Measurements from ENCODE around the gene EIF4G2.

EIF4G2 gene

DNA sequence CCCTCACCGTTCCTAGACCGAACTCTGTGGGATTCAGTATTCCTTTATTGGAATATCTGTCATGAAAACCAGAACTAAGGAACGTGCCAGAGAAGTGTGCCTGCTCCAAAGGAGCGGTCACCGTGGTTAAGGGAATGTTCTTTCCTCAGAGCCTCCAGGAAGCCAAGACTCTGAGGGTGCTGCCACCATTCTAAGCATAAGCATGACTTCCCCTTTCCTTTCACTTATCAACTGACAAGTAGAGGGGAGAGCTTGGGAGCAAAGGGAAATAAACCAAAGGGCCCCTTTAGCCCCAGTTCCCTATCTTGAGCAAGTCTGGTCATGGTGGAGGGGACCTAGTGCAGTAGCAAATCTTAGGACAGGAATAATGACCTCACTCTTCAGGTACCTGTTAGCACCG, 30.9 kb downstream of the EIF4G2 start:
- Histone ChIP-seq H3K4me3 (ENCODE audit: low read depth, low read length, poor library complexity, severe bottlenecking) (no peak overlapping the region), H3K4me2 (ENCODE audit: low read length) (no peak overlapping the region), H3K9me2 (ENCODE audit: low read depth, low read length) (no peaks in the 10 kb centered on the region), H3K4me1 (ENCODE audit: insufficient read depth, low read length, severe bottlenecking) (no peaks in the 10 kb centered on the region), H3K27ac (ENCODE audit: low read depth, low read length, poor library complexity, severe bottlenecking) (no peak overlapping the region), H3K36me3 (ENCODE audit: insufficient read depth, low read length) (peaks cover 68% of the 10 kb centered on the region), H3K27me3 (ENCODE audit: insufficient read depth, low read length) (no peaks in the 10 kb centered on the region), H4K20me1 (ENCODE audit: insufficient read depth, low read length) (no peaks in the 10 kb centered on the region), H3K79me2 (ENCODE audit: insufficient read depth, low read length) (no peaks in the 10 kb centered on the region), H3K9me3 (ENCODE audit: low read length) (no peaks in the 10 kb centered on the region), H2AFZ (ENCODE audit: low read length) (no peak overlapping the region), H3K9ac (ENCODE audit: low read length) (no peak overlapping the region), H3F3A (ENCODE audit: insufficient read depth, low read length) (no peaks in the 10 kb centered on the region)
- TF ChIP-seq, protein P1, sequence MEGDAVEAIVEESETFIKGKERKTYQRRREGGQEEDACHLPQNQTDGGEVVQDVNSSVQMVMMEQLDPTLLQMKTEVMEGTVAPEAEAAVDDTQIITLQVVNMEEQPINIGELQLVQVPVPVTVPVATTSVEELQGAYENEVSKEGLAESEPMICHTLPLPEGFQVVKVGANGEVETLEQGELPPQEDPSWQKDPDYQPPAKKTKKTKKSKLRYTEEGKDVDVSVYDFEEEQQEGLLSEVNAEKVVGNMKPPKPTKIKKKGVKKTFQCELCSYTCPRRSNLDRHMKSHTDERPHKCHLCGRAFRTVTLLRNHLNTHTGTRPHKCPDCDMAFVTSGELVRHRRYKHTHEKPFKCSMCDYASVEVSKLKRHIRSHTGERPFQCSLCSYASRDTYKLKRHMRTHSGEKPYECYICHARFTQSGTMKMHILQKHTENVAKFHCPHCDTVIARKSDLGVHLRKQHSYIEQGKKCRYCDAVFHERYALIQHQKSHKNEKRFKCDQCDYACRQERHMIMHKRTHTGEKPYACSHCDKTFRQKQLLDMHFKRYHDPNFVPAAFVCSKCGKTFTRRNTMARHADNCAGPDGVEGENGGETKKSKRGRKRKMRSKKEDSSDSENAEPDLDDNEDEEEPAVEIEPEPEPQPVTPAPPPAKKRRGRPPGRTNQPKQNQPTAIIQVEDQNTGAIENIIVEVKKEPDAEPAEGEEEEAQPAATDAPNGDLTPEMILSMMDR (IDR thresholded peaks at IDR 0.05; ENCODE audit: low read length) = no peak
- no peak for TF ChIP-seq EZH2 (IDR thresholded peaks at IDR 0.05; ENCODE audit: borderline replicate concordance, low read length)

DNA sequence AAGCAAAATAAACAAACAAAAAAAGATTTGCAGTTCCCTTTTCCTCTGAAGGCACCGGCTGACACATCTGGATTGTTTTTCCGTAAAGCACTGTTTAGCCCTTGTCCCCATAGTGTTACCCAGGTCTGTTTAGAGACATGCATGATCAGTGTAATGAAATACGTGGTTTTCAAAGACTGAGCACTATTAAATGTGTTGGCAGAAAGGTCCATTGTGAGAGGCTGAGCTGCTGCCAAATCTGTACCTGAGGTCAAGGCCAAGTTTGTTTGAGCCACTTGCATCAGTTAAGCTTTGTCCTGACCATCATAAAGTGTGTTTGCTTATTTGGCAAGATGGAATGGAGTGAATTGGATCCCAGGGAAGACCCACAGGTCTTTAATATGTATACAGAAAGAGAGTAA, 31.3 kb downstream of the EIF4G2 start:
- no peak overlapping the region for H3K4me2 ChIP-seq (ENCODE audit: low read length)
- TF ChIP-seq EZH2 (IDR thresholded peaks at IDR 0.05; ENCODE audit: borderline replicate concordance, low read length) = no peak
- TF ChIP-seq, protein P1 (IDR thresholded peaks at IDR 0.05; ENCODE audit: low read length) = no peak
- no peaks in the 10 kb centered on the region for H3F3A ChIP-seq (ENCODE audit: insufficient read depth, low read length)
- peaks cover 72% of the 10 kb centered on the region for H3K36me3 ChIP-seq (ENCODE audit: insufficient read depth, low read length)
- H3K4me1 ChIP-seq (ENCODE audit: insufficient read depth, low read length, severe bottlenecking) = no peaks in the 10 kb centered on the region
- H3K79me2 ChIP-seq (ENCODE audit: insufficient read depth, low read length) = no peaks in the 10 kb centered on the region
- H3K27me3 ChIP-seq (ENCODE audit: insufficient read depth, low read length) = no peaks in the 10 kb centered on the region
- no peaks in the 10 kb centered on the region for H3K9me2 ChIP-seq (ENCODE audit: low read depth, low read length)
- H3K9ac ChIP-seq (ENCODE audit: low read length) = no peak overlapping the region
- no peaks in the 10 kb centered on the region for H3K9me3 ChIP-seq (ENCODE audit: low read length)
- H4K20me1 ChIP-seq (ENCODE audit: insufficient read depth, low read length) = no peaks in the 10 kb centered on the region
- H3K4me3 ChIP-seq (ENCODE audit: low read depth, low read length, poor library complexity, severe bottlenecking) = no peak overlapping the region
- no peak overlapping the region for H2AFZ ChIP-seq (ENCODE audit: low read length)
- no peak overlapping the region for H3K27ac ChIP-seq (ENCODE audit: low read depth, low read length, poor library complexity, severe bottlenecking)

DNA sequence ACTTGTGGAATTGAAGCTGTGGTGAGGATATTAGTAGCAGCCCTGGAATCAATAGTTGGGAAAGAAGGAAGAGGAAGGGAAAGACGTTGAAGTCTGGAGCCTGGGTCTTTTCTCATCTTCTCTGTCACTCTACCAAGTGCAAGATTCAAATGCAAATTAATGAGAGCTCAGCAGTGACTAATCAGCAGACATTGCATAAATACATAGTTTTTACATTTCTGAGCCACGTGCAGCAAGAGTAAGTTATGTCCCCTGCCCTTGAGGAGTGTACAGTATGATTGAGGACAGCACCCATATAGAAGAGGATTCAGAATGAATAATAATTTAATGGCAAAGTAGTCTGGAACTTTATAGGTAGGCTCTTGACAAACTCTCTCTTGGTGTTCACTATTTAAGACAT, 33.9 kb downstream of the EIF4G2 start:
- TF ChIP-seq, protein P1 (IDR thresholded peaks at IDR 0.05; ENCODE audit: low read length) = no peak
- no peak for TF ChIP-seq EZH2 (IDR thresholded peaks at IDR 0.05; ENCODE audit: borderline replicate concordance, low read length)
- Histone ChIP-seq H4K20me1 (ENCODE audit: insufficient read depth, low read length) (no peaks in the 10 kb centered on the region), H2AFZ (ENCODE audit: low read length) (no peak overlapping the region), H3K9me2 (ENCODE audit: low read depth, low read length) (no peaks in the 10 kb centered on the region), H3K27ac (ENCODE audit: low read depth, low read length, poor library complexity, severe bottlenecking) (no peak overlapping the region), H3K4me1 (ENCODE audit: insufficient read depth, low read length, severe bottlenecking) (no peaks in the 10 kb centered on the region), H3K9ac (ENCODE audit: low read length) (no peak overlapping the region), H3K36me3 (ENCODE audit: insufficient read depth, low read length) (peaks cover 93% of the 10 kb centered on the region), H3K79me2 (ENCODE audit: insufficient read depth, low read length) (no peaks in the 10 kb centered on the region), H3F3A (ENCODE audit: insufficient read depth, low read length) (no peaks in the 10 kb centered on the region), H3K27me3 (ENCODE audit: insufficient read depth, low read length) (no peaks in the 10 kb centered on the region), H3K9me3 (ENCODE audit: low read length) (no peaks in the 10 kb centered on the region), H3K4me2 (ENCODE audit: low read length) (no peak overlapping the region), H3K4me3 (ENCODE audit: low read depth, low read length, poor library complexity, severe bottlenecking) (no peak overlapping the region)

Measured in OCI-LY1 (cell line).